Ectodermal cell (in vitro differentiated cells): ENCODE measurements around the gene ABCC6.
"Not testable (repeated sequence)": the region's sequence is repeated elsewhere in the genome, so short reads cannot be mapped to it uniquely, and the experiment has no call there.

Experiments used
- H3K27ac ChIP-seq: 2 replicates; pipeline ENCODE4 v1.7.0; 2013; ENCODE audit warnings: mild to moderate bottlenecking, low read depth, low read length; ENCODE audit not compliant: insufficient read depth, poor library complexity, severe bottlenecking
- H3K27me3 ChIP-seq: 2 replicates; pipeline ENCODE4 v1.7.0; 2013; ENCODE audit warnings: mild to moderate bottlenecking, low read length; ENCODE audit not compliant: insufficient read depth, control insufficient read depth, poor library complexity, severe bottlenecking
- H3K36me3 ChIP-seq: one replicate; pipeline ENCODE4 v1.7.0; 2013; ENCODE audit warnings: low read length; ENCODE audit not compliant: control insufficient read depth, insufficient read depth
- H3K4me1 ChIP-seq: one replicate; pipeline ENCODE4 v1.7.0; 2013; ENCODE audit warnings: low read length; ENCODE audit not compliant: control insufficient read depth, insufficient read depth
- H3K4me3 ChIP-seq: 2 replicates; pipeline ENCODE4 v1.7.0; 2013; ENCODE audit warnings: low read depth, low read length, control low read depth; ENCODE audit not compliant: insufficient read depth
- H3K9me3 ChIP-seq: 2 replicates; pipeline ENCODE4 v1.7.0; 2013; ENCODE audit warnings: mild to moderate bottlenecking, low read length, moderate library complexity; ENCODE audit not compliant: control insufficient read depth
- WGBS, 2 experiments: methylation state at CpG; one replicate each; pipeline ENCODE4 v1.1.7; 2013; ENCODE audit warnings: missing lambda C conversion rate in 2 of 2; 5-methylcytosine and 5-hydroxymethylcytosine counted together

ABCC6 gene

GRCh38 chr16:16257301-16257923, 34.1 kb upstream of the ABCC6 start:
- no CpG with 5 or more reads among the region's 2 CpGs for WGBS, 2 experiments
- H3K27ac ChIP-seq, H3K4me3 ChIP-seq, H3K27me3 ChIP-seq, H3K4me1 ChIP-seq, H3K9me3 ChIP-seq, H3K36me3 ChIP-seq: not testable (repeated sequence)

GRCh38 chr16:16252377-16252776, 29.1 kb upstream of the ABCC6 start:
- WGBS, 2 experiments, result no CpG with 5 or more reads among the region's 5 CpGs
- not testable (repeated sequence) for H3K27me3 ChIP-seq, H3K4me3 ChIP-seq, H3K27ac ChIP-seq, H3K36me3 ChIP-seq, H3K9me3 ChIP-seq, H3K4me1 ChIP-seq

DNA sequence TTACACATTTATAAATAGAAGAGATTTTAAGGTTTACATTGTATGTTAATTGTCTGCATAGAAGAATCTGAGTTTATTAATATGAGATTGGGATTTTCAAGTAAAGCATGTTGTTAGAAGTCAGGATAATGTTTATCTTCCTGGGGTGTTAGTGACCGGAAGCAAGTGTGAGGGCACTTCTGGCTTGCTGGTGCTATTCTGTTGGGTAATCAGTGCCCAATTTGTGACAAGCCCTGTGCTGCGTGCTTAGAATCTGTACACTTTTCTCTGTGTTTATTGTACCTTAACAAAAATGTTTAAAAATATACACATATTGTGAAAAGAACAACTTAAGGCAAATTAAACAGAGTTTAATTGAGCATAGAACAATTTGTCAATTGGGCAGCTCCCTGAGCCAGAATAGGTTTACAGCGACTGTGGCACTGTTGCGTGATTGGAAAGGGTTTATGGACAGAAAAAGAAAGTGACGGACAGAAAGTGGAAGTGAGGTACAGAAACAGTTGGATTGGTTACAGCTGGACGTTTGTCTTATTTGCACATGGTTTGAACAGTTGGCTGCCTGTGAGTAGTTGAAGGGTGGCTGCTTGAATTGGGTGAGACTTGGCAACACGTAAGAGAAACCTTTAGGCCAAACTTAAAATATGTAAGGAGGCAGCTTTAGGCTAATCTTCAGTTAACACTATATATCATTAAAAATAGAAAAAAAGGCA, 26.5 kb upstream of the ABCC6 start:
- H3K4me3 ChIP-seq, H3K9me3 ChIP-seq, H3K27ac ChIP-seq, H3K27me3 ChIP-seq, H3K36me3 ChIP-seq, H3K4me1 ChIP-seq: not testable (repeated sequence)
- 100% methylated on average over 1 of the region's 7 CpGs for WGBS, 2 experiments

DNA sequence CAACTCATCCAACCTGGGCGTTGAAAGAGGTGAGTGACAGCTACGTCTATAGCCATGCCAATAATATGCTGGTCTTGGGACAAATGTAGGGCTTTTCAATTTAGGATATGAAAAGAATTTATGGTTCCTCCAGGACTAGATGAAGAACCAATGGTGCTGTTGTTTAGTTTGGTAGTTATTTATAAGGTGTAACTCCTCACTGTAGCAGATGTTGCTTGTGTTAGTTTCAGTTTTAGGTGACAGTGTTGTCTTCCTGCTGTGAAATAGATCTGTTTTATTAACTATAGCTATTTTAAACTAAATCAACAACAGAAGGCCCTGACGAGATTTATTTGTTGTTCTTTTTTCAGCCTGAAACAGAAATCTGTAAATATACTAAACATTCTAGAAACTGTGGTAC, 24.1 kb upstream of the ABCC6 start:
- H3K36me3 ChIP-seq, H3K4me1 ChIP-seq, H3K27ac ChIP-seq, H3K9me3 ChIP-seq, H3K27me3 ChIP-seq, H3K4me3 ChIP-seq: not testable (repeated sequence)
- WGBS, 2 experiments, result no CpG with 5 or more reads among the region's 3 CpGs

DNA sequence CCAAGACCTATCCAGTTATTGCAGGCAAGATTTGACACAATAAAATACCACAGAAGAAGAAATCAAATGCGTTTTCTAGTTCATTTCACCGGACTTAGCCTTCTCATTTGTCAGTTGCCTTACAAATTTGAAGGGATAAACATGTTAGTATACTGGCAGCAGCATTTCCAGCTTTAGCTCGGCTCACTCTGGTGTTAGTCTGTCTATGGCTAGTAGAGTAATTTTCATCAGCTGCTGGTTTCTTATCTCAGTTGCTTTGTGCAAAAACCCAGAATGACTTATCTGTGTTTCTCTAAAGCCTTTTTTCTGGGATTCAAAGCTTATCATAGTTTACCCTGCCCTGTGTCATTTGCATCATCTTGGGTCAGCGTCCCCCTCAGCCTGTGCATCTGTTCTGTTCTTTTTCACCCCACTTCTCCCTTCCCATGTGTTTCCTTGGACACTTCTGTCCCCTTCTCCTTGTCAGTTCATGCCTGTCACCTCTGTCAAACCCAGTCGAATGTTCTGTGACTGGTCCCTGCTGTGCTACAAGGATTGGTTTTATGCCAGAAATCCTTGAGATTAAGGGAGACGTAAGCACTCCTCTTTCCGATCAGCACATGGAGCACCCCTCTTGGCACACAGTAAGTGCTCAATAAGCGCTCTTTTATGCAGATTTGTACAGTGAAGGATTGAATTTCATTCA, 23.4 kb upstream of the ABCC6 start:
- H3K27me3 ChIP-seq, H3K4me1 ChIP-seq, H3K9me3 ChIP-seq, H3K27ac ChIP-seq, H3K4me3 ChIP-seq, H3K36me3 ChIP-seq: not testable (repeated sequence)
- WGBS, 2 experiments, result no CpG with 5 or more reads among the region's 8 CpGs

GRCh38 chr16:16243886-16244285, 20.6 kb upstream of the ABCC6 start:
- not testable (repeated sequence) for H3K4me3 ChIP-seq, H3K9me3 ChIP-seq, H3K27me3 ChIP-seq, H3K4me1 ChIP-seq, H3K36me3 ChIP-seq, H3K27ac ChIP-seq
- WGBS, 2 experiments, result 93 to 97% methylated on average over 8 of the region's 11 CpGs

- not testable (repeated sequence) for H3K36me3 ChIP-seq, H3K27me3 ChIP-seq, H3K4me1 ChIP-seq, H3K9me3 ChIP-seq, H3K4me3 ChIP-seq, H3K27ac ChIP-seq
- WGBS, 2 experiments, result 88 to 92% methylated on average over 4 of the region's 4 CpGs
Measured at GRCh38 chr16:16240667-16241066, 17.4 kb upstream of the ABCC6 start.

- not testable (repeated sequence) for H3K27me3 ChIP-seq, H3K9me3 ChIP-seq, H3K4me1 ChIP-seq, H3K27ac ChIP-seq, H3K4me3 ChIP-seq, H3K36me3 ChIP-seq
- 100% methylated on average over 1 of the region's 5 CpGs; no CpG with 5 or more reads in 1 of the 2 experiments for WGBS, 2 experiments
Measured at GRCh38 chr16:16237738-16238137, 14.4 kb upstream of the ABCC6 start.

- not testable (repeated sequence) for H3K9me3 ChIP-seq, H3K4me3 ChIP-seq, H3K4me1 ChIP-seq, H3K27ac ChIP-seq, H3K27me3 ChIP-seq, H3K36me3 ChIP-seq
- WGBS, 2 experiments, result 89 to 91% methylated on average over 5 to 6 of the region's 6 CpGs
Measured at GRCh38 chr16:16237071-16237470, 13.8 kb upstream of the ABCC6 start.

DNA sequence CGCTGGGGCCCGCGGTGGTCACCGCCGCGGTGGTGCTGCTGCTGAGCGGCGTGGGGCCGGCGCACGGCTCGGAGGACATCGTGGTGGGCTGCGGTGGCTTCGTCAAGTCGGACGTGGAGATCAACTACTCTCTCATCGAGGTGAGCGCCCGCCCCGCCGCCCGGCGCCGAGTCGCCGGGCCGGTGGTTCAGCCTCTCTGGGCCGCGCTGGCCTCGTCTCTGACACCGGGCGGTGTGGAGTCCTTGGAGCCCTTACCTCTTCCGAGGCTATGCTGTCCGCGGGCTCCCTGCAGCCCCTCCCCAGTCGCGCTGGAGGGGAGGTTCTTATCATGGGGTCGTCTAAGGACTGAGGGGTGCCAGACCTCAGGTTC, 9.4 kb upstream of the ABCC6 start:
- not testable (repeated sequence) for H3K4me1 ChIP-seq, H3K4me3 ChIP-seq, H3K9me3 ChIP-seq, H3K36me3 ChIP-seq, H3K27me3 ChIP-seq, H3K27ac ChIP-seq
- no CpG with 5 or more reads among the region's 39 CpGs for WGBS, 2 experiments
